ENCODE measurements around the gene MEPE.

The MEPE gene

DNA sequence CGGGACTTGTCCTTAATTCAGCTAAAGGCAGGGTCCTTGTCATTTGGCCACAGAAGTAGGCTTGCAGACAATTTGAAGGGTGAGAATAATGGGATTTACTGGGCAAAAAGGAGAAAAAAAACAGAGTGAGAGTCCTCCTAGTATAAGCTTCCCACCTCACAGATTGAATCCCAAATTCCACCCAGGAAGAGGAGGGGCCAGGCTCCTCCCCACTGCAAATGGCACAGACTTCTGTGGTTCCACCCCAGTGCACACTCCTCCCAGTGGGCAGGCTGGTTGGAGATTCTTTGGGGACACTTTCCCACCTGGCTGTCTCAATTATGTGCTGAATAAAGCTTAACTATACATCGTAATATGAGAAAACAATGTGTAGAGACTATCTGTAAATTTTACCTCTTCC is 31.6 kb downstream of the MEPE start:
- Histone ChIP-seq H3F3A (ENCODE audit: insufficient read depth) (no peaks in the 10 kb centered on the region), H3K79me2 (ENCODE audit: insufficient read depth, low read length) (no peaks in the 10 kb centered on the region), H3K9me2 (replicated peaks; ENCODE audit: insufficient read depth, low read length) (no peaks in the 10 kb centered on the region), H4K20me1 (ENCODE audit: low read depth, low read length) (no peaks in the 10 kb centered on the region), H3K4me2 (ENCODE audit: low read depth, low read length, poor library complexity, severe bottlenecking) (no peak overlapping the region), H3K9ac (ENCODE audit: low read length) (no peak overlapping the region), H2AFZ (ENCODE audit: low read depth, low read length, severe bottlenecking) (no peak overlapping the region), H3K27me3 (ENCODE audit: low read length) (no peaks in the 10 kb centered on the region), H3K27ac (ENCODE audit: low read depth, low read length) (no peak overlapping the region), H3K4me3 (ENCODE audit: insufficient read depth, low read length, poor library complexity, severe bottlenecking) (no peak overlapping the region), H3K36me3 (ENCODE audit: low read length) (no peaks in the 10 kb centered on the region), H3K9me3 (ENCODE audit: insufficient read depth, low read length) (no peaks in the 10 kb centered on the region)
- TF ChIP-seq, protein P1, sequence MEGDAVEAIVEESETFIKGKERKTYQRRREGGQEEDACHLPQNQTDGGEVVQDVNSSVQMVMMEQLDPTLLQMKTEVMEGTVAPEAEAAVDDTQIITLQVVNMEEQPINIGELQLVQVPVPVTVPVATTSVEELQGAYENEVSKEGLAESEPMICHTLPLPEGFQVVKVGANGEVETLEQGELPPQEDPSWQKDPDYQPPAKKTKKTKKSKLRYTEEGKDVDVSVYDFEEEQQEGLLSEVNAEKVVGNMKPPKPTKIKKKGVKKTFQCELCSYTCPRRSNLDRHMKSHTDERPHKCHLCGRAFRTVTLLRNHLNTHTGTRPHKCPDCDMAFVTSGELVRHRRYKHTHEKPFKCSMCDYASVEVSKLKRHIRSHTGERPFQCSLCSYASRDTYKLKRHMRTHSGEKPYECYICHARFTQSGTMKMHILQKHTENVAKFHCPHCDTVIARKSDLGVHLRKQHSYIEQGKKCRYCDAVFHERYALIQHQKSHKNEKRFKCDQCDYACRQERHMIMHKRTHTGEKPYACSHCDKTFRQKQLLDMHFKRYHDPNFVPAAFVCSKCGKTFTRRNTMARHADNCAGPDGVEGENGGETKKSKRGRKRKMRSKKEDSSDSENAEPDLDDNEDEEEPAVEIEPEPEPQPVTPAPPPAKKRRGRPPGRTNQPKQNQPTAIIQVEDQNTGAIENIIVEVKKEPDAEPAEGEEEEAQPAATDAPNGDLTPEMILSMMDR (IDR thresholded peaks at IDR 0.05; ENCODE audit: insufficient read depth, low read length, poor library complexity, severe bottlenecking): no peak
- no peak for TF ChIP-seq EZH2phosphoT487 (conservative IDR thresholded peaks at IDR 0.05; ENCODE audit: low read length)

- TF ChIP-seq EZH2phosphoT487 (conservative IDR thresholded peaks at IDR 0.05; ENCODE audit: low read length): no peak
- TF ChIP-seq, protein P1 (IDR thresholded peaks at IDR 0.05; ENCODE audit: insufficient read depth, low read length, poor library complexity, severe bottlenecking): no peak
- no peaks in the 10 kb centered on the region for H3K79me2 ChIP-seq (ENCODE audit: insufficient read depth, low read length)
- no peak overlapping the region for H3K27ac ChIP-seq (ENCODE audit: low read depth, low read length)
- H3F3A ChIP-seq (ENCODE audit: insufficient read depth): no peaks in the 10 kb centered on the region
- no peak overlapping the region for H3K4me2 ChIP-seq (ENCODE audit: low read depth, low read length, poor library complexity, severe bottlenecking)
- H3K36me3 ChIP-seq (ENCODE audit: low read length): no peaks in the 10 kb centered on the region
- no peaks in the 10 kb centered on the region for H3K27me3 ChIP-seq (ENCODE audit: low read length)
- H3K9ac ChIP-seq (ENCODE audit: low read length): no peak overlapping the region
- H4K20me1 ChIP-seq (ENCODE audit: low read depth, low read length): no peaks in the 10 kb centered on the region
- H2AFZ ChIP-seq (ENCODE audit: low read depth, low read length, severe bottlenecking): no peak overlapping the region
- H3K9me3 ChIP-seq (ENCODE audit: insufficient read depth, low read length): no peaks in the 10 kb centered on the region
- no peaks in the 10 kb centered on the region for H3K9me2 ChIP-seq (replicated peaks; ENCODE audit: insufficient read depth, low read length)
- no peak overlapping the region for H3K4me3 ChIP-seq (ENCODE audit: insufficient read depth, low read length, poor library complexity, severe bottlenecking)
These were observed 32.5 kb downstream of the MEPE start for GRCh38 chr4:87865288-87865687.

GRCh38 chr4:87865960-87866598 is 33.3 kb downstream of the MEPE start:
- no peak for TF ChIP-seq EZH2phosphoT487 (conservative IDR thresholded peaks at IDR 0.05; ENCODE audit: low read length)
- TF ChIP-seq, protein P1 (IDR thresholded peaks at IDR 0.05; ENCODE audit: insufficient read depth, low read length, poor library complexity, severe bottlenecking): no peak
- Histone ChIP-seq H3K27me3 (ENCODE audit: low read length) (no peaks in the 10 kb centered on the region), H3K9ac (ENCODE audit: low read length) (no peak overlapping the region), H2AFZ (ENCODE audit: low read depth, low read length, severe bottlenecking) (no peak overlapping the region), H3K79me2 (ENCODE audit: insufficient read depth, low read length) (no peaks in the 10 kb centered on the region), H3K9me2 (replicated peaks; ENCODE audit: insufficient read depth, low read length) (no peaks in the 10 kb centered on the region), H3K9me3 (ENCODE audit: insufficient read depth, low read length) (no peaks in the 10 kb centered on the region), H3K27ac (ENCODE audit: low read depth, low read length) (no peak overlapping the region), H3F3A (ENCODE audit: insufficient read depth) (no peaks in the 10 kb centered on the region), H3K36me3 (ENCODE audit: low read length) (no peaks in the 10 kb centered on the region), H3K4me3 (ENCODE audit: insufficient read depth, low read length, poor library complexity, severe bottlenecking) (no peak overlapping the region), H4K20me1 (ENCODE audit: low read depth, low read length) (no peaks in the 10 kb centered on the region), H3K4me2 (ENCODE audit: low read depth, low read length, poor library complexity, severe bottlenecking) (no peak overlapping the region)
